ENCODE results near the gene TRABD2B.

The TRABD2B gene

DNA sequence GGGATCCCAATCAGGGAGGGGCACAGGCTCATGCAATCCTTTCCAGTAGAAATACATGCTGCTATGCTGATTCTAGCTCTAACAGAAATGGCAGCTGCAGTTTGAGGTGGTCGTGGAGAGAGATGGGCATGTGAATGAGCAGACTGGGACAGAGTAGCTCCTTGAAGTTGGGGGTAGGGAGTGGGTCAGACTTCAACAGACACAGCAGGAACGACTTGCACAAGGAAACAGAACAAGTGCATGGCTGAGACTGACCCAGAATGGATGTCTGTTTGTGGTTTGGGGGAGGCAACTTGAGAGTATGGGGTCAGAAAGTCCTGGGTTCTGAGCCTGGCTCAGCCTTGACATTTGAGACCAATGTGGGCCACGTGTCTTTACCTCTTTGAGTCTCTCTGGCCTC, 25.1 kb upstream of the TRABD2B start:
- TF ChIP-seq, protein P1, sequence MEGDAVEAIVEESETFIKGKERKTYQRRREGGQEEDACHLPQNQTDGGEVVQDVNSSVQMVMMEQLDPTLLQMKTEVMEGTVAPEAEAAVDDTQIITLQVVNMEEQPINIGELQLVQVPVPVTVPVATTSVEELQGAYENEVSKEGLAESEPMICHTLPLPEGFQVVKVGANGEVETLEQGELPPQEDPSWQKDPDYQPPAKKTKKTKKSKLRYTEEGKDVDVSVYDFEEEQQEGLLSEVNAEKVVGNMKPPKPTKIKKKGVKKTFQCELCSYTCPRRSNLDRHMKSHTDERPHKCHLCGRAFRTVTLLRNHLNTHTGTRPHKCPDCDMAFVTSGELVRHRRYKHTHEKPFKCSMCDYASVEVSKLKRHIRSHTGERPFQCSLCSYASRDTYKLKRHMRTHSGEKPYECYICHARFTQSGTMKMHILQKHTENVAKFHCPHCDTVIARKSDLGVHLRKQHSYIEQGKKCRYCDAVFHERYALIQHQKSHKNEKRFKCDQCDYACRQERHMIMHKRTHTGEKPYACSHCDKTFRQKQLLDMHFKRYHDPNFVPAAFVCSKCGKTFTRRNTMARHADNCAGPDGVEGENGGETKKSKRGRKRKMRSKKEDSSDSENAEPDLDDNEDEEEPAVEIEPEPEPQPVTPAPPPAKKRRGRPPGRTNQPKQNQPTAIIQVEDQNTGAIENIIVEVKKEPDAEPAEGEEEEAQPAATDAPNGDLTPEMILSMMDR (IDR thresholded peaks at IDR 0.05; ENCODE audit: control extremely low read depth, extremely low read depth, low read depth, missing control alignments): no peak
- DNase-seq (ENCODE audit: extremely low spot score): no peak
- ChIA-PET POLR2A (no interaction called here), CTCF (no interaction called here)

DNA sequence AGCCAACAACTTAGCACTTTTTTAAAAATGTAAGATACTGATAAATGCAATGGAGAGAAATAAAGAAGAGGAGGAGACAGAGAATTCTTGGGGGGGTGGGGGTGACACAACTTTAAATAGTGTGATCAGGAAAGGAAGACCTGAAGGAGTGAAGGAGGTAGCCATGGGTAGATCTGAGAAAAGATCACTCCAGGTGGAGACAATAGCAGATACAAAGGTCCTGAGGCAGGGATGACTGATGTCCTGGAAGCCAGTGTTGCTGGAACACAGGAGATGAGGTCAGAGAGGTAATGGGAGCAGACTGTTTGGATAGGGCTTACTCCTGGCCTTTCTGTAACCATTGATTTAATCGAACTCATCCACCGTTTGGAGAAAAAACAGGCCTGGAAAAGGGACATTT, 24.6 kb upstream of the TRABD2B start:
- DNase-seq (ENCODE audit: extremely low spot score): no peak
- POLR2A ChIA-PET: no interaction called here

DNA sequence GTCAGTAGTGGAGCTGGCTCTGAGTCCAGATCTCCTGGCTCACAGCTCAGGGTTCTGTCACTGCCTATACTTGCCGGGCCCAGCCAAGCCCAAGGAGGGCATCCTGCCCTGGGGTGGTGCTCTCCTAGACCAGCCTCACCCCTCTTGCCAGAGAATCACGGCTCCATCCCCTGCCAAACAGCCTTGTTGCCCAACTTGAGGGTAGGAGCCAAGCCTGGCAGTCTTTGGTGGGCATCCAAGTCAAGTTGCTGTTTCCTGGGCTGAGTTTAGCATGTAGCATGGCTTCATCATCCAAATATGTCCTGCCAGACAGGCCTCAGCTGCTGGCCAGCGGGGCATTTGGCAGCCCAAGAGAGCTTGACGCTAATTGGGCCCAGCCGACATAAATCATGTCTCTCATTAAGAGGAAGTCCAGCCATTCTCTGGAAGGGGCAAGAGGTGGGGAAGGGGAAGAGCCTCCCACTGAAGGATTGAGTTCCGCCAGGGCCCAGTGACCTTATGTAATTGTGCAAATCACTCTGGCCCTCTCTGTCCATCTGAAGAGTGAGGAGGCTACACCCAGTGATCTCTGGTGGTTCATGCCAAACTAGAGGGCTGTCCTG, 22.6 kb upstream of the TRABD2B start:
- CTCF ChIA-PET: interaction anchor here (1.1 kb wide), 1 partner anchor 22 kb away, joined by 3 read pairs; no protein-coding TSS in a partner anchor
- no peak for DNase-seq (ENCODE audit: extremely low spot score)
- POLR2A ChIA-PET: no interaction called here
- TF ChIP-seq, protein P1 (IDR thresholded peaks at IDR 0.05; ENCODE audit: control extremely low read depth, extremely low read depth, low read depth, missing control alignments): no peak

More for the DNA sequence above, 24.6 kb upstream of the TRABD2B start:
- TF ChIP-seq, protein P1 (IDR thresholded peaks at IDR 0.05; ENCODE audit: control extremely low read depth, extremely low read depth, low read depth, missing control alignments): no peak
- CTCF ChIA-PET: no interaction called here

DNA sequence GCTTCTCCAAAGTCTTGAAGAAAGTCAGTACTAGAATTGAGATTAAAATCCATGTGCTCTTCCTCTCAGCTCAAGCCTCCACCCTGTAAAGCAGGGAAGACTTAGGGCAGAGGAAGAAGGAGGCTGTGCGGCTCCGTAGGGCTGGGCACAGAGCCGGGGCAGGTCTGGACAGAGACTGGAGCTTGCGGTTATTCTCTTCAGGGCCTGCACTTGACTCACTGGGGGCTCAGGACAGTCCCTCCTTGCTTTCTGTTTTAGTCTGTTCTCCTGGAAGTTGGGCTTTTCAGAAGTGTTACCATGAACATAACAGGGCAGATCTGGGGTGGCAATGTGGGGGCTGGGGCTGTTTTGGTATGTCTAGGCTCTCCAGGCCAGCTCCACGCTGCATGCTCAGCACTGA, 21.6 kb upstream of the TRABD2B start:
- no peak for DNase-seq (ENCODE audit: extremely low spot score)
- TF ChIP-seq, protein P1 (IDR thresholded peaks at IDR 0.05; ENCODE audit: control extremely low read depth, extremely low read depth, low read depth, missing control alignments): no peak
- POLR2A ChIA-PET: no interaction called here
- CTCF ChIA-PET: interaction anchor here (1.1 to 1.5 kb wide), 4 partner anchors 16 to 25 kb away, joined by 3 to 5 read pairs (median 4); no protein-coding TSS in a partner anchor

DNA sequence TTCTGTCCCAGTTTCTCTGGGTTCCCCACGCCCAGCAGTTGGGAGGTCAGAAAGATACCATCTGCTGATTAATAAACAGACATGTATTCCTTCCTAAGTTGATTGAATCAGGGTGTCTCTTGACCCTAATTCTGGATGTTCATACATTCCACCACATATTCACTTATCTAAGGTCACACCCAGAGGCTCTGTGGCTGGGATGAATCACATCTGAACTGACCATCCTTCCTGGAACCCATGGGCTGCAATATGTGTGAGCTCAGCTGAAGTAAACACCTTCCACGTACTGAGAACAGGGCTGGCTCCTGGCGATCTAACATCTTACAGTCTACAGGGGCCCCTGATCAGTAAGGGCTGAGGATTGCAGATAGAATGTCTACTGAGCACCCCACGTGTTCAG, 20.5 kb upstream of the TRABD2B start:
- ChIA-PET POLR2A (no interaction called here), CTCF (interaction anchor here (1.0 to 1.2 kb wide), 2 partner anchors 11 to 19 kb away, joined by 4 to 5 read pairs; no protein-coding TSS in a partner anchor)
- no peak for DNase-seq (ENCODE audit: extremely low spot score)
- TF ChIP-seq, protein P1 (IDR thresholded peaks at IDR 0.05; ENCODE audit: control extremely low read depth, extremely low read depth, low read depth, missing control alignments): no peak

DNA sequence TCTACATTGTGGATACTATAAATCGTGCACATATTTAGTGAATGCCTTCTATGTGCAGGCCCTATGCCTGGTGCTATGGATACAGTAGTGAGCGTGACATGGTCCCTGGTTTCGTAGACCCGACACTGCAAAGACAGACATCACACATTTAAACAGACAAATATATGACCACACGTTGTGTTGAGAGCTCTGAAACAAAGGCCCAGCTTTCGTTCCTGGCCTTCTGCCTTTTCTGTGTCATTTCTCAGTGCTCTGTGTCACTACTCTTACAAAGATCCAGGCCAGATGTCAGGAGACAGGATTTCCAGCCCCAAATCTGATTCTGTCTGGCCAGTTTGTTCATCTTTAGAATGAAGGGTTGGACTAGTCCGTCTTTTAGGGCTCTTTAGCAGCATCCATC, 19.3 kb upstream of the TRABD2B start:
- TF ChIP-seq, protein P1 (IDR thresholded peaks at IDR 0.05; ENCODE audit: control extremely low read depth, extremely low read depth, low read depth, missing control alignments): no peak
- CTCF ChIA-PET: interaction anchor here (1.2 kb wide), 1 partner anchor 19 kb away, joined by 5 read pairs; the partner anchor contains the start of gene TRABD2B
- POLR2A ChIA-PET: no interaction called here
- DNase-seq (ENCODE audit: extremely low spot score): no peak

Measured in GM10248 (cell line).